Activated CD4-positive, alpha-beta T cell treated with anti-CD3 and anti-CD28 coated beads, Interleukin-2, amount 50 U/mL, for 16 hours (primary cell): ENCODE data around the gene C5orf46.
A peak's percentile ranks its signal among the peaks of the same experiment; 100 is the strongest.

Source experiments
- DNase-seq: peaks from one replicate; pipeline ENCODE4 v3.0.0-alpha.2; 2020

Gene C5orf46

DNA sequence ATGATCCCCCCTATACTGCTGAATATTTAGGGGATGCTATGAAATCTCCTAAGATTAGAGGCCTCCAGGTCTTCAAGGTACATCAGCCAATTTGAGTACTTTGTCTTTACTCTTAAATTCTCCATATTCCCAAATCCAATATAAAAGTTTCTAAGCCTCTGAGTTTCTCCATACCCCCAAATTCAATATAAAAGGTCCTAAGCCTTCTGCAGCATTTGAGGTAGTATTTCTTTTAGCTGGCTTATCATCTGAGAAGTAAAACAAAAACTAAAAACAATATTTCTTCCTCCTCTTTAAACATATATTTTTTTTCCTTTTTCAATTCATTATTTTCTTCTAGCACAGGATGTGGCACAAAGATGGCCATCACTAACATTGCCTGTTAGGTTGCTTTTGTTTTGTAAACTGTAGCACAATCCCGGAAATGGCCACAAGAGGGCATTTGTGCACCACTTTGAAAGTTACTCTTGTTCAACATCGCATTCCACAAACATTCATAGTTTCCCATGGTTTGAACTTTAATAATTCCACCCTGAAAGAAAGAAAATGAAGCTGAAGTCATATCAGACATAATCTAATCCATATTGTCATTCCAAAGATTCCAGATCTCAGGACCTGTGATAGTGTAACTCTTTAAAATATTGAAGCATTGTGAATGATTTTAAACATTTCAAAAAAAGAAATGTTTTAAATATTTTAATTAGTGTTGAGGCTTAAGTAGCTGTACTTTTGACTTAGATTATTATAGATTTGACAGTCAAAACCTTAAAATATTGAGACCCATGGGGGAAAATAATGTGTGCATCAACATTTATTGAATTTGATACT, 48.8 kb downstream of the C5orf46 start:
- peak; percentile 45 for DNase-seq

DNA sequence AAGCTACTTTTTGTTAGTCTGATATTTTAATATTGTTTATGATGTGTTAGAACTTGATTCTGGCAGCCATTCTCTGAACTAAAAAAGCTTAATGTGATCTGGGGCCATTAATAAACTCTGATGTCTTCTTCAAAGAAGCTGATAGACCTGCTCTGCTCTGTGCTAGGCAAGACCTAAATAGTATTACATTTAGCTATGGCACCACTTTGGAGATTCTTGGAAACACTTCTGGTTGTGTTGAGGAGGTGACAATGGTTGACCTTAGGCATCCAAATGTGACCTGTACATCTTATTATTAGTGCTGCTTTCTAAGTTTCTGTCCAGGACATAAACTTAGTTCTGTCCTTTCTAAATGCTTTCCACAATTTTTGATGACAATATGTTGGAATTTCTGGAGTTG, 49.5 kb downstream of the C5orf46 start:
- DNase-seq: no peak

DNA sequence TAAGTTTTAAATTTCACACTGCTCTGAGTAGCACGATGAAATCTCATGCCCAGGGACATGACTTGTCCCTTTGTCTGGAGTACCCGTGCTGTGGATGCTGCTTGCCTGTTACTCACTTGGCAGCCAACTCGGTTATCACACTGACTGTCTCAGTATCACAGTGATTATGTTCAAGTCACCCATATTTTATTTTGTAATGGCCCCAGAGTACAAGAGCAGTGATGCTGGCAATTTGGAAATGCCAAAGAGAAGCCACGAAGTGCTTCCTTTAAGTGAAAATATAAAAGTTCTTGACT, 50.6 kb downstream of the C5orf46 start:
- no peak for DNase-seq

- no peak for DNase-seq
Measured at GRCh38 chr5:147854894-147855773, 51.2 kb downstream of the C5orf46 start.

GRCh38 chr5:147854331-147854730, 52.0 kb downstream of the C5orf46 start:
- no peak for DNase-seq

GRCh38 chr5:147853372-147853987, 52.9 kb downstream of the C5orf46 start:
- DNase-seq: no peak

DNA sequence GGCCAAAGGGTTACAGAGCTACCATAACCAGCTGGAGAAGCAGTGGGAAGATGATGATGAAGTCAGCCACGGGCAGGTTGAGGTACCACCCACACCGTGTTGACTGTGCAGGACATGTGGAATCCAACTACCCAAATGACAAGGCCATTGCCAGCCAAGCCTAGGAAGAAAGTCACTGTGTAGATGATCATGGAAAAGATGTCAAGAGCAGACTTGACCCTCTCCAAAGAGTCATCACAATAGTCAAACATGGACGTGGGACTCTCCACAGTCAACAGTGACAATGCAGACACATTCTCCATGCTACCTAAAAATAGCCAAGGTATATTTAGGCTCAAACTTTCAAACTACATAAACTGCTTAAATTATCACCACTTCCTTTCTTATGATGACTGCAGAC, 54.0 kb downstream of the C5orf46 start:
- DNase-seq: no peak

- no peak for DNase-seq
Measured at GRCh38 chr5:147851578-147851977, 54.8 kb downstream of the C5orf46 start.

DNA sequence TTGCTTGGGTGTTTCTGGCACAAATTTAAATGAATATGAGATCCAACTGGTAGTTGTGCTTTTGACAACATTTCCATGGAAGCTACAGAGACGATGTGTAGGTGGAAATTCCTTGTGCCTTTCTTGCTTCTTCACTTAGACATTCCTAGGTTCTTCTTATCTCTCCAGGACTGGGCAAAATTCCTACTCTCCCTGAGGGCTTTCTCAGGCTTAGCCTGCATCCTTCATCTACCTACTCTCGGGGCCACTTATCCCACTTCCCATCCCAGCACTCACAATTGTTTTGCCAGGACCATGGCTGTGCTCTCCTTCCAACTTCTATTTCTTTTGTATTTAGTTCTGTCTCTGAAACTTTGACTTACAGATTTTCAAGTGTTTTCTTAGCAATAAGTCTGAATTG, 57.1 kb downstream of the C5orf46 start:
- no peak for DNase-seq

DNA sequence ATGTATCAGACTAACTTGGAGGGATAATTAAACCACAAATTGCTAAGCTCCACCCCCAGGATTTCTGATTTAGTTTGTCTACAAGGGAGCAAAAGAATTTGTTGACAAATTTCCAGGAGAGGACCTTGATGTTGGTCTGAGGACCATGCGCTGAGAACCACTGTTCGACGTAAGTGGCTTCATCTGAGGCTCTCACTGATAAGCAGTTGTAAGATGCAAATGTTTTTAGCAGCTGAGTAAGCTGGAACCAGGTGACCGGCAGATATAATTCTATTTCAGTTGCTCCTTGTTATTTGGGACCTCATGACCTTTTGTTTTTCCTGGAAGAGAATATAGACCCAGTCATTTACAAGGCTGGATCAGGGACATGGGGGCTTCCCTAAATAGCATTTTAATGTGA, 60.7 kb downstream of the C5orf46 start:
- no peak for DNase-seq

GRCh38 chr5:147844846-147845245, 61.5 kb downstream of the C5orf46 start:
- DNase-seq: no peak

- DNase-seq: no peak
Measured at GRCh38 chr5:147842869-147843268, 63.5 kb downstream of the C5orf46 start.
